ENCODE measurements around the gene MVD. TPM values are rescaled to one million over a fixed set of nuclear protein-coding genes. Genes with fewer than 3 reads are reported as not detected.

The MVD gene
- total RNA-seq, 1 experiment from 2014 or later: 38.3 TPM

DNA sequence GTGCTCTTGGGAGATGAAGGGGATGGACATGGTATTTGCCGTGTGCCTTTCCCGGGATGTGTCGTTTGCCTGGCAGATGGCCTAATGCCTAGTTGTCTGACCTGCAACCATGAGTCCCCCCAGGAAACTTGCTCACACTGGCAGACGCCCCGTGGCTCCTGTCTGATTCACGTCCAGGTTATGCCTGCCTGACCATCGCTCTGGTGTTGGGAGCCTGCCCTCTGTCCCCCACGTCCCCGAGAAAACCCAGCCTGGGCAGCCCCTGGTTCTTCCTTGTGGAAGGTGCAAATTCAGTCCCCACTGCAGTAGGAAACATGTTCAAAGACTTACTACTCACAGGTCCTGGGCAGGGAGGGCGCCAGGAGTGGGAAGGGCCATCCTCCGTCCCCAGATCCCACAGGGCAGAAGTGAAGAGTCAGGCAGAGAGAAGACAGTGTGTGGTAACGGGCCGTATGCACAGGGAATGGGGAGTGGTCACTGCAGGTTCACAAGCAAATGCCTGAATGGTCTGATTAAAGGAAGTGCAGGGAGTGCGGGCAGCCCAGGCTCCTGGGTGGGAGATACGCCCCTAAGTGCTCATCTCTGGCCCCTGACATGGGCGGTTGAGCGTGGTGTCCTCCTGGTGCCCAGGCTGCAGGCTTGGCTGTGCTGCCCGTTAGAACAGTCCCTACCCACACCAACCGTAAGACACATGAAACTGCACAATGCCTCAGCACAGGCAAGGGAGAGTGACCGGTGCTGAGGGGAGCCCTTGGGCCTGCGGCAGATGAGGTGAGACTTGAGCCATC lies 27.6 kb upstream of the MVD start:
- H4K20me1 ChIP-seq (ENCODE audit: low read length): no peaks in the 10 kb centered on the region
- H2AFZ ChIP-seq (ENCODE audit: low read length): no peak overlapping the region
- no peak overlapping the region for H3K4me2 ChIP-seq (ENCODE audit: low read length)
- no peak for DNase-seq
- H3K79me2 ChIP-seq (ENCODE audit: low read length): no peaks in the 10 kb centered on the region
- no TSS peak for BruUV-seq (replicated peaks)
- no peaks in the 10 kb centered on the region for H3K27me3 ChIP-seq (ENCODE audit: low read length)
- H3K9me3 ChIP-seq (ENCODE audit: low read length): no peaks in the 10 kb centered on the region
- H3K4me3 ChIP-seq (ENCODE audit: low read length): no peak overlapping the region
- TF ChIP-seq EZH2phosphoT487 (IDR thresholded peaks at IDR 0.05; ENCODE audit: borderline replicate concordance, low read length): no peak
- no peak for TF ChIP-seq CTCF (conservative IDR thresholded peaks at IDR 0.05; ENCODE audit: low read depth, low read length)
- no peak for TF ChIP-seq EZH2 (IDR thresholded peaks at IDR 0.05; ENCODE audit: low read length, unreplicated experiment)
- no peaks in the 10 kb centered on the region for H3K36me3 ChIP-seq (ENCODE audit: low read depth, low read length)
- H3K9me2 ChIP-seq (replicated peaks; ENCODE audit: low read length): no peaks in the 10 kb centered on the region
- no peak overlapping the region for H3K27ac ChIP-seq (ENCODE audit: low read length)
- ATAC-seq: no peak
- 0 out of 2 replicates have a peak, but pooled peaks cover 3% of the 10 kb centered on the region for H3K4me1 ChIP-seq (ENCODE audit: insufficient read depth, low read length)
- POLR2A ChIA-PET (ENCODE audit: unreplicated experiment): no interaction called here
- no peaks in the 10 kb centered on the region for H3F3A ChIP-seq (ENCODE audit: low read length, unreplicated experiment)
- intact Hi-C loops (cut with micrococcal nuclease): no loop called here
- CTCF ChIA-PET: no interaction called here
- H3K9ac ChIP-seq (ENCODE audit: low read length): no peak overlapping the region

- Histone ChIP-seq H3F3A (ENCODE audit: low read length, unreplicated experiment) (no peaks in the 10 kb centered on the region), H2AFZ (ENCODE audit: low read length) (no peak overlapping the region), H4K20me1 (ENCODE audit: low read length) (no peaks in the 10 kb centered on the region), H3K4me3 (ENCODE audit: low read length) (no peak overlapping the region), H3K9ac (ENCODE audit: low read length) (no peak overlapping the region), H3K27ac (ENCODE audit: low read length) (no peak overlapping the region), H3K36me3 (ENCODE audit: low read depth, low read length) (no peaks in the 10 kb centered on the region), H3K79me2 (ENCODE audit: low read length) (no peaks in the 10 kb centered on the region), H3K4me2 (ENCODE audit: low read length) (no peak overlapping the region), H3K27me3 (ENCODE audit: low read length) (no peaks in the 10 kb centered on the region), H3K9me2 (replicated peaks; ENCODE audit: low read length) (no peaks in the 10 kb centered on the region), H3K4me1 (ENCODE audit: insufficient read depth, low read length) (0 out of 2 replicates have a peak, but pooled peaks cover 3% of the 10 kb centered on the region), H3K9me3 (ENCODE audit: low read length) (no peaks in the 10 kb centered on the region)
- CTCF ChIA-PET: interaction anchor here (0.7 kb wide), 1 partner anchor 49 kb away, joined by 4 read pairs; no protein-coding TSS in a partner anchor
- intact Hi-C loops (cut with micrococcal nuclease): no loop called here
- BruUV-seq (replicated peaks): no TSS peak
- no peak for TF ChIP-seq EZH2phosphoT487 (IDR thresholded peaks at IDR 0.05; ENCODE audit: borderline replicate concordance, low read length)
- ATAC-seq (no peak), DNase-seq (no peak)
- POLR2A ChIA-PET (ENCODE audit: unreplicated experiment): no interaction called here
Measured at GRCh38 chr16:88688013-88688778, 25.3 kb upstream of the MVD start.

DNA sequence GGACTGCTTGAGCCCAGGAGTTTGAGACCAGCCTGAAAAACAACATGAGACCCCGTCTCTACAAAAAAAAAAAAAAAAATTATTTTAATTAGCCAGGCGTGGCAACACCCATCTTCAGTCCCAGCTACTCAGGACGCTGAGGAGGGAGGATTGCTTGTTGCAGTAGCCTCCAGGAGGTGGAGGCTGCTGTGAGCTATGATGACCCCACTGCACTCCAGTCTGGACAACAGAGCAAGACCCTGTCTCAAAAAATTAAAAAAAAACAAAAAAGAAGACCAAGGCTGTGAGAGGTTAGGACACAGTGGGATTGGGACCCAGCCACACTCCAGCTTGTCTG lies 24.8 kb upstream of the MVD start:
- ChIA-PET POLR2A (ENCODE audit: unreplicated experiment) (no interaction called here), CTCF (interaction anchor here (0.7 kb wide), 1 partner anchor 50 kb away, joined by 4 read pairs; no protein-coding TSS in a partner anchor)
- Histone ChIP-seq H2AFZ (ENCODE audit: low read length) (no peak overlapping the region), H3K79me2 (ENCODE audit: low read length) (no peaks in the 10 kb centered on the region), H3K4me1 (ENCODE audit: insufficient read depth, low read length) (0 out of 2 replicates have a peak, but pooled peaks cover 3% of the 10 kb centered on the region), H3K27me3 (ENCODE audit: low read length) (no peaks in the 10 kb centered on the region), H3F3A (ENCODE audit: low read length, unreplicated experiment) (no peaks in the 10 kb centered on the region), H3K9ac (ENCODE audit: low read length) (no peak overlapping the region), H3K9me3 (ENCODE audit: low read length) (no peaks in the 10 kb centered on the region), H3K27ac (ENCODE audit: low read length) (no peak overlapping the region), H3K4me2 (ENCODE audit: low read length) (no peak overlapping the region), H4K20me1 (ENCODE audit: low read length) (no peaks in the 10 kb centered on the region), H3K36me3 (ENCODE audit: low read depth, low read length) (no peaks in the 10 kb centered on the region), H3K4me3 (ENCODE audit: low read length) (no peak overlapping the region), H3K9me2 (replicated peaks; ENCODE audit: low read length) (no peaks in the 10 kb centered on the region)
- TF ChIP-seq EZH2 (IDR thresholded peaks at IDR 0.05; ENCODE audit: low read length, unreplicated experiment) (no peak), CTCF (conservative IDR thresholded peaks at IDR 0.05; ENCODE audit: low read depth, low read length) (no peak), EZH2phosphoT487 (IDR thresholded peaks at IDR 0.05; ENCODE audit: borderline replicate concordance, low read length) (no peak)
- no TSS peak for BruUV-seq (replicated peaks)
- no peak for ATAC-seq
- no peak for DNase-seq
- intact Hi-C loops (cut with micrococcal nuclease): no loop called here
